Suprapubic skin (tissue), 4 donors: ENCODE data around the gene ATG14.

ENCODE experiments used
- EP300 ChIP-seq: sonication (generic); formaldehyde crosslinking; IDR thresholded peaks from one replicate; pipeline ENCODE4 v1.6.1; 2017; ENCODE audit warnings: antibody characterized with exemption
- POLR2A ChIP-seq, 2 donors: fragments of 450-650 bp; IDR thresholded peaks; one replicate each; pipeline ENCODE4 v1.6.1; 2017; ENCODE audit warnings: antibody characterized with exemption in 2 of 2, mild to moderate bottlenecking in 2 of 2, moderate library complexity in 2 of 2
- POLR2AphosphoS5 ChIP-seq, 3 donors: sonication (generic); formaldehyde crosslinking; IDR thresholded peaks; one replicate each; pipeline ENCODE4 v1.6.1; 2017; ENCODE audit warnings: antibody characterized with exemption in 3 of 3
- TF ChIP-seq, protein P1 (sequence below), 2 donors: fragments of 200-600 bp in 1 of 2; fragments of 450-650 bp in 1 of 2; sonication (generic) in 1 of 2; IDR thresholded peaks; one replicate each; pipeline ENCODE4 v1.5.1; 2016 to 2019; ENCODE audit warnings: antibody characterized with exemption in 2 of 2, mild to moderate bottlenecking in 1 of 2, moderate library complexity in 1 of 2

DNA sequence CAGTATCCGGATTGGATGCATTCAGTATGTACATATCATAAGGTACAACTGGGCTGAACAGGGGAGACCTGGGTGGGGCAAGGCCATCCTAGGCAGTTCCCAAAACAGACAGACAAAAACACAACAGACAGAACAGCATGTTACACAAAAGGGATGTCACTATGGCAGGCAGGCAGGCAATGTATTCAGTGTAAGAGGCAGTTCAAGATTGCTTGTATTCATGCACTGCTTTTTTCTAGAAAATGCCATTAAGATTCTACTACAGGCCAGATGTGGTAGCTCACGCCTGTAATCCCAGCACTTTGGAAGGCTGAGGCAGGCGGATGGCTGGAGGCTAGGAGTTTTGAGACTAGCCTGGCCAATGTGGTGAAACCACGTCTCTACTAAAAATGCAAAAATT lies 25.3 kb upstream of the ATG14 start:
- TF ChIP-seq, protein P1, sequence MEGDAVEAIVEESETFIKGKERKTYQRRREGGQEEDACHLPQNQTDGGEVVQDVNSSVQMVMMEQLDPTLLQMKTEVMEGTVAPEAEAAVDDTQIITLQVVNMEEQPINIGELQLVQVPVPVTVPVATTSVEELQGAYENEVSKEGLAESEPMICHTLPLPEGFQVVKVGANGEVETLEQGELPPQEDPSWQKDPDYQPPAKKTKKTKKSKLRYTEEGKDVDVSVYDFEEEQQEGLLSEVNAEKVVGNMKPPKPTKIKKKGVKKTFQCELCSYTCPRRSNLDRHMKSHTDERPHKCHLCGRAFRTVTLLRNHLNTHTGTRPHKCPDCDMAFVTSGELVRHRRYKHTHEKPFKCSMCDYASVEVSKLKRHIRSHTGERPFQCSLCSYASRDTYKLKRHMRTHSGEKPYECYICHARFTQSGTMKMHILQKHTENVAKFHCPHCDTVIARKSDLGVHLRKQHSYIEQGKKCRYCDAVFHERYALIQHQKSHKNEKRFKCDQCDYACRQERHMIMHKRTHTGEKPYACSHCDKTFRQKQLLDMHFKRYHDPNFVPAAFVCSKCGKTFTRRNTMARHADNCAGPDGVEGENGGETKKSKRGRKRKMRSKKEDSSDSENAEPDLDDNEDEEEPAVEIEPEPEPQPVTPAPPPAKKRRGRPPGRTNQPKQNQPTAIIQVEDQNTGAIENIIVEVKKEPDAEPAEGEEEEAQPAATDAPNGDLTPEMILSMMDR (IDR thresholded peaks at IDR 0.05): no peak
- TF ChIP-seq POLR2AphosphoS5 (IDR thresholded peaks at IDR 0.05) (no peak), POLR2A (IDR thresholded peaks at IDR 0.05) (no peak), EP300 (no peak)
